ENCODE results near the gene ARPC1A.
"Not testable (repeated sequence)": the region's sequence is repeated elsewhere in the genome, so short reads cannot be mapped to it uniquely, and the experiment has no call there.

GRCh38 chr7:99322659-99323058 lies 3.0 kb upstream of the ARPC1A start:
- TF ChIP-seq CTCF, POLR2A (IDR thresholded peaks at IDR 0.05): not testable (repeated sequence)
